ENCODE results near the gene COX5B. TPM values are rescaled to one million over a fixed set of nuclear protein-coding genes. Genes with fewer than 3 reads are reported as not detected.

Gene COX5B
- total RNA-seq, 2 experiments from 2014 or later = 233 to 238 TPM

- no peaks in the 10 kb centered on the region for H3K9me3 Mint-ChIP-seq
- no peaks in the 10 kb centered on the region for H3K27me3 Mint-ChIP-seq
- ATAC-seq (no peak), DNase-seq (no peak)
- POLR2A ChIA-PET = interaction anchor here (1.0 to 8.6 kb wide), 13 partner anchors 13 to 73 kb away, joined by 3 to 210 read pairs (median 7); partner anchors contain the start of genes ANKRD36B, COX5B and ZAP70
- TF ChIP-seq CTCF (IDR thresholded peaks at IDR 0.05) = no peak
- CTCF ChIA-PET = interaction anchor here (0.9 to 6.7 kb wide), 15 partner anchors 9 to 85 kb away, joined by 3 to 137 read pairs (median 11); partner anchors contain the start of genes COX5B and ZAP70
- intact Hi-C loops (cut with micrococcal nuclease) = no loop called here
- peak overlapping the region; percentile 99 for H3K27ac Mint-ChIP-seq
- H3K4me1 Mint-ChIP-seq (ENCODE audit: low read depth) = peaks cover 27% of the 10 kb centered on the region
- H3K4me3 Mint-ChIP-seq = peak overlapping the region; percentile 91
- H3K36me3 Mint-ChIP-seq (ENCODE audit: low read depth) = peaks cover 36% of the 10 kb centered on the region
Observed at GRCh38 chr2:97663626-97663961, 17.7 kb downstream of the COX5B start.

GRCh38 chr2:97663962-97664635, 18.2 kb downstream of the COX5B start, which contains the start of gene ACTR1B:
ACTR1B (minus strand) TSS chr2:97664044; CDS start chr2:97663890, 154 bp downstream.
- ATAC-seq (peak; percentile 82), DNase-seq (peak; percentile 99)
- Mint-ChIP-seq H3K27ac (peak within 1 kb of the TSS; percentile 99), H3K27me3 (no peaks in the 10 kb centered on the region), H3K4me3 (peak within 1 kb of the TSS; percentile 91), H3K9me3 (no peaks in the 10 kb centered on the region), H3K36me3 (ENCODE audit: low read depth) (peaks cover 33% of the 10 kb centered on the region), H3K4me1 (ENCODE audit: low read depth) (peaks cover 27% of the 10 kb centered on the region)
- TF ChIP-seq CTCF (IDR thresholded peaks at IDR 0.05) = peak; percentile 65
- intact Hi-C loops (cut with micrococcal nuclease) = loop anchor here (1.0 kb wide), 1 partner anchor 33 kb away; no protein-coding TSS in a partner anchor
- CTCF ChIA-PET = interaction anchor here (0.9 to 6.7 kb wide), 16 partner anchors 8 to 84 kb away, joined by 3 to 137 read pairs (median 10); partner anchors contain the start of genes COX5B and ZAP70
- POLR2A ChIA-PET = interaction anchor here (0.8 to 8.6 kb wide), 17 partner anchors 10 to 1599 kb away, joined by 3 to 210 read pairs (median 5); partner anchors contain the start of genes ANKRD36B, COX5B and ZAP70

GRCh38 chr2:97664636-97664970, 18.7 kb downstream of the COX5B start:
- POLR2A ChIA-PET = interaction anchor here (0.8 to 8.6 kb wide), 15 partner anchors 9 to 1599 kb away, joined by 3 to 210 read pairs (median 4); partner anchors contain the start of genes COX5B and ZAP70
- no peaks in the 10 kb centered on the region for H3K9me3 Mint-ChIP-seq
- H3K27ac Mint-ChIP-seq = peak overlapping the region; percentile 96
- intact Hi-C loops (cut with micrococcal nuclease) = loop anchor here (1.0 kb wide), 1 partner anchor 33 kb away; no protein-coding TSS in a partner anchor
- no peaks in the 10 kb centered on the region for H3K27me3 Mint-ChIP-seq
- H3K36me3 Mint-ChIP-seq (ENCODE audit: low read depth) = peaks cover 33% of the 10 kb centered on the region
- CTCF ChIA-PET = interaction anchor here (1.0 to 6.7 kb wide), 15 partner anchors 8 to 84 kb away, joined by 3 to 137 read pairs (median 11); partner anchors contain the start of genes COX5B and ZAP70
- no peak for TF ChIP-seq CTCF (IDR thresholded peaks at IDR 0.05)
- H3K4me3 Mint-ChIP-seq = peak overlapping the region; percentile 88
- DNase-seq (no peak), ATAC-seq (no peak)
- H3K4me1 Mint-ChIP-seq (ENCODE audit: low read depth) = peaks cover 27% of the 10 kb centered on the region

- H3K4me1 Mint-ChIP-seq (ENCODE audit: low read depth) = peaks cover 24% of the 10 kb centered on the region
- POLR2A ChIA-PET = interaction anchor here (1.6 kb wide), 1 partner anchor 9 kb away, joined by 6 read pairs; no protein-coding TSS in a partner anchor
- TF ChIP-seq CTCF (IDR thresholded peaks at IDR 0.05) = no peak
- ATAC-seq = no peak
- no peak within 1 kb of the TSS for H3K27ac Mint-ChIP-seq
- CTCF ChIA-PET = no interaction called here
- H3K36me3 Mint-ChIP-seq (ENCODE audit: low read depth) = peaks cover 5% of the 10 kb centered on the region
- DNase-seq = no peak
- no peak within 1 kb of the TSS for H3K4me3 Mint-ChIP-seq
- intact Hi-C loops (cut with micrococcal nuclease) = no loop called here
- no peaks in the 10 kb centered on the region for H3K27me3 Mint-ChIP-seq
- H3K9me3 Mint-ChIP-seq = no peaks in the 10 kb centered on the region
Observed at GRCh38 chr2:97669448-97669847, 23.6 kb downstream of the COX5B start, which contains the start of gene C2orf92. C2orf92 (plus strand) TSS chr2:97669713; CDS start chr2:97669789, 76 bp downstream.

- Mint-ChIP-seq H3K4me1 (ENCODE audit: low read depth) (peaks cover 23% of the 10 kb centered on the region), H3K27ac (no peak overlapping the region), H3K9me3 (no peaks in the 10 kb centered on the region), H3K36me3 (ENCODE audit: low read depth) (peaks cover 5% of the 10 kb centered on the region), H3K4me3 (no peak overlapping the region), H3K27me3 (no peaks in the 10 kb centered on the region)
- intact Hi-C loops (cut with micrococcal nuclease) = no loop called here
- CTCF ChIA-PET = no interaction called here
- no peak for ATAC-seq
- POLR2A ChIA-PET = interaction anchor here (1.6 kb wide), 1 partner anchor 10 kb away, joined by 6 read pairs; no protein-coding TSS in a partner anchor
- no peak for TF ChIP-seq CTCF (IDR thresholded peaks at IDR 0.05)
- no peak for DNase-seq
Observed at GRCh38 chr2:97670471-97670870, 24.6 kb downstream of the COX5B start.
